Measurements from ENCODE around the gene SMAD1.
"Not testable (repeated sequence)": the region's sequence is repeated elsewhere in the genome, so short reads cannot be mapped to it uniquely, and the experiment has no call there.

The SMAD1 gene

GRCh38 chr4:145530189-145530588 lies 48.5 kb downstream of the SMAD1 start:
- DNase-seq = no peak

GRCh38 chr4:145530662-145531061 lies 49.0 kb downstream of the SMAD1 start:
- DNase-seq = no peak

GRCh38 chr4:145531223-145531622 lies 49.6 kb downstream of the SMAD1 start:
- no peak for DNase-seq

DNA sequence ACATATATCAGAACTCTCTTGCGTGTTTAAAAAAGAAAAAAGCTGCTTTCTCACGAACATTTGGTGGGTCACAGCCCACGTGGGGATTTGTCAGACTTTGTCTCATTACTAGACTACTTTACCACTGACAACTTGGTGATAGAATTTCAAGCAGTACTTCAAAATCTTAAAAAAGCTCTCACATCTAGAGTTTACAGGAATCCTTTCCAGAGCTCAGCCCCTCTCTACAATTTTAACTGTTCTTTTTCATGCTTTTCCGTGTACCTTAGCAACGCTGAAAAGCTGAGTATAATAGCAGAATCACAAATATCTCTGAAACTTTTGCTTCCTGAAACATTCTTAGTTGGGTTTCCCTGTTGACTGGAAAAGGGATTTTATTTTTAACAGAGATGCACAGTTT lies 50.2 kb downstream of the SMAD1 start:
- no peak for DNase-seq

- DNase-seq = no peak
These were observed 51.3 kb downstream of the SMAD1 start for GRCh38 chr4:145533001-145533400.

DNA sequence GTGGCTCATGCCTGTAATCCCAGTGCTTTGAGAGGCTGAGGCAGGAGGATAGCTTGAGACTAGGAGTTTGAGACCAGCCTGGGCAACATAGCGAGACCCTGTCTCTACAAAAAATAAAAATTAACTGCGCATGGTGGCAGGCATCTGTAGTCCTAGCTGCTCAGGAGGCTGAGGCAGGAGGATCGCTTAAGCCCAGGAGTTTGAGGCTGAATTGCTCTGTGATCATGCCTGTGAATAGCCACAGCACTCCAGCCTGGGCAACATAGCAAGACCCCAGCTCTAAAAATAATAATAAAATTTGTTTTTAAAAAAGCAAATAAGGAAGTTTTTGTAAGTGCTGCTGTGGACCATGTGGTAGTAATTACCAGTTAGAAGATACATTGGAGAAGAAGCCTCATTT lies 51.8 kb downstream of the SMAD1 start:
- not testable (repeated sequence) for DNase-seq

- DNase-seq = no peak
These were observed 52.3 kb downstream of the SMAD1 start for GRCh38 chr4:145533961-145534360.

DNA sequence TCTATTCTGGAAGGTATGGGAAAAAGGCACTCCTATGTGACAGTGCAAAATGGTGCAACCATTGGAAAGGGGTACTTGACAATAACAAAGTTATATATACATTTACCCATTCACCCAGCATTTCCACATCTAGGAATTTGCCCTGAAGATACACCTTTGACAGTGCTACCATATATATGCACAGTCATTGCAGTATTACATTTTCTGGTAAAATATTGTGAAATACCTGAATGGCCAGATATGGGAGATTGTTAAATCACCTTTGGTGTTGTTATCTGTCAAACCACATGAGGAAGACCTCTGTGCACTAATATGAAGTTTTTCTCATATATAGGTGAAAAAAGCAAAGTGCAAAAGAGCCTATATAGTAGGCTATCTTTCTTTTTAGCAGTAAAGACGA lies 53.5 kb downstream of the SMAD1 start:
- DNase-seq = no peak

DNA sequence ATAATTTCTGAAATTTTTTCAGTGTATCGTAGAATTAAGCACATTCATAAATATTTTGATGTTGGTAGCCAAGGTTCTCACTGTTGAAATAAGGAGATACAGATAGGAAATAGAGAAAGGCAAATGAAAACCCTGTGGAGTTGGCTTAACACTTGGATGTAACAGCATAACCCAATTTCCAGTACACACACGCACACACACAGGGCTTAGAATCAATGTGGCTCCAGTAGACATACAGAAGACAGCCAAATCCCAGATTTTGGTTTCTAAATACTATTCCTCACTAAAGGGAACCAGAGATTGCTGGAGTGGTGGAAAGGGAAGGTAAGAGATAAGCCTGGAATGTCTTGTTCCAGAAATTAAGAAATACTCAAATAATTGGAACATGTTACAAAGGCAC lies 54.4 kb downstream of the SMAD1 start:
- DNase-seq = no peak

- peak in 1 of 2 experiments; percentile 12 for DNase-seq
These were observed 56.9 kb downstream of the SMAD1 start for GRCh38 chr4:145538596-145538995.

DNA sequence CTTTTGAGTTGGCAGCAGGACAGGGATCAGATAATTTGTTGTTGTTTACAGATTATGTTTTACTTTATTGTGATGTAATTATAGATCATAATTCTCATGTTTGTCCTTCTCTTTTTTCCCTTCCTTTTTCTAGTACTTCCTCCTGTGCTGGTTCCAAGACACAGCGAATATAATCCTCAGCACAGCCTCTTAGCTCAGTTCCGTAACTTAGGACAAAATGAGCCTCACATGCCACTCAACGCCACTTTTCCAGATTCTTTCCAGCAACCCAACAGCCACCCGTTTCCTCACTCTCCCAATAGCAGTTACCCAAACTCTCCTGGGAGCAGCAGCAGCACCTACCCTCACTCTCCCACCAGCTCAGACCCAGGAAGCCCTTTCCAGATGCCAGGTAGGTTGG lies 58.0 kb downstream of the SMAD1 start:
- DNase-seq = no peak

DNA sequence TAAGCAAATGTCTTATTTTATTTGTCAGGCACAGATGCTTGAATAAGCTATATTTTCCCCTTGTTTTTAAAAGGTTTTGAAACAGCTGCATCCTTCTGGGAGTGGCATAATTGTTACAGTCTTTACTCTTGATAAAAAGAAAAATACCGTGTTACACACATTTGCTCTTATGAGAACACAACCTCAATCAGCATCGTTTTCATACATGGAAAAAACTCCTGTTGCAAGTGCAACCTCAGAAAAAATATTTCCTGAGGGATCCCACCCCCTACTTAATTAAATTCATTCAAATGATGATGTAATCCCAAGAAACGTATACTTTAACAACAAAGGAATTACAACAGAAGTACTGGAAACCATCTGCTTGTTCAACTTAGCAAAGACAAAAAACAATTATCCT lies 58.6 kb downstream of the SMAD1 start:
- peak in 1 of 2 experiments; percentile 51 for DNase-seq

DNA sequence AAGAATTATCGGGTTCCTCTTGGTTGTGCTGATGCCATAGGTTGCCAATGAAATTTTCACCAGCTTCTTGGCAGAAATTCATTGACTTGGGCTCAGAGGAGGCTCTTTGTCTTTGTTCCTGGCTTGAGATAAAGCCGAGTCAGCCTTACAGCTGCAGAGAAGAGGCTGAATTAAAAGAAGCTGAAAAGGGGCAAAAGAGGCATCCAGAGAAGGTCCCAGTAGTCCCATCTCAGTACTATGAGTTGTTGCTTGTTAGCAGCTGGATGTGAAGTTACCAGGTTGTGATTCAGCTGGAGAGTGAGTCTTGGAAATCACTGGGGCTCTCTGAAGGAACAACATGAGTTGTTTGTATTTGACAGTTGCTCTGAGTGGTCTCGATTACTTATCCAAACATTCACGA lies 59.7 kb downstream of the SMAD1 start:
- peak in 1 of 2 experiments; percentile 35 for DNase-seq

GRCh38 chr4:145545031-145545430 lies 63.4 kb downstream of the SMAD1 start:
- no peak for DNase-seq

GRCh38 chr4:145545538-145546174 lies 64.0 kb downstream of the SMAD1 start:
- DNase-seq = no peak

DNA sequence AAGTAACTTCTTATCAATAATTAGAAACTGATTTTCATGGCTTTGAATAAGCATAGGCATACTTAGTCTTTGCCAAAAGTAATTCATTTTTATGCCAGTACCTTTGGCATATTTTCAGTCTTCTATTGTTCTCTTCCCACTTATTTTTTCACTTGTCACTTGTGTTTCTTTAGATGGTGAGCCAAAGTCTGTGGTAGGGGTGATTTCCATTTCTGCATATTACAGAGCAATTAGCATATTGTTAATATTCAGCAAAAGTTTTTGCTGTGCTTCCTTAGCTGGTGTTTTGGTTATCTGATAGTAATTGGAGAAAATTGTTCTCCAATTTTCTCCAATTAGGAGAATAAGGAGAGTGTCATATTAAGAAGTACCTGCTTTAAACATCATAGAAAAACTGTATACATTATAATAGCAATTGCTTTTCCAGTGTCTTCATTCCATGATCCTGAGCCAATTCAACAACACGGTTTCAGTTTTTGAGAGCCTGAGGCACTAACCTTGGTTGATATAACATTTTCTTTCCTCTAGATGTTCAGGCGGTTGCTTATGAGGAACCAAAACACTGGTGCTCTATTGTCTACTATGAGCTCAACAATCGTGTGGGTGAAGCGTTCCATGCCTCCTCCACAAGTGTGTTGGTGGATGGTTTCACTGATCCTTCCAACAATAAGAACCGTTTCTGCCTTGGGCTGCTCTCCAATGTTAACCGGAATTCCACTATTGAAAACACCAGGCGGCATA lies 64.7 kb downstream of the SMAD1 start:
- peak in 1 of 2 experiments; percentile 46 for DNase-seq

DNA sequence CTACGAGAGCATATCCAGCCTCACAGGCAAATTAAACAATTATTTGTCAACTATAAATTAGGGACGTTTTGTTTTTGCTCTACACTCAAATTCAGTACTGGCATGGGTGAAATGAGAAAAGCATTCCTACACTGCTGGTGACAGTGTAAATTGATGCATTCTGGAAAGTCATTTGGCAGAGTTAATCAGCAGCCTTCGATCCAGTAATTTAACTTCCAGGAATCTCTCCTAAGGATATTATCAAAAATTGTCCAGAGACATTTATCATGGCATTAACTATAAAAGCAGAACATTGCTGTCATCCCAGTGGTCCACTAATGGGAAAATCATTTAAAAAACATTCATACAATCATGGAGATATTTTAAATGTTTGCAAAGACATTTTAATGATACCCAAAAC lies 70.0 kb downstream of the SMAD1 start:
- DNase-seq = no peak

DNA sequence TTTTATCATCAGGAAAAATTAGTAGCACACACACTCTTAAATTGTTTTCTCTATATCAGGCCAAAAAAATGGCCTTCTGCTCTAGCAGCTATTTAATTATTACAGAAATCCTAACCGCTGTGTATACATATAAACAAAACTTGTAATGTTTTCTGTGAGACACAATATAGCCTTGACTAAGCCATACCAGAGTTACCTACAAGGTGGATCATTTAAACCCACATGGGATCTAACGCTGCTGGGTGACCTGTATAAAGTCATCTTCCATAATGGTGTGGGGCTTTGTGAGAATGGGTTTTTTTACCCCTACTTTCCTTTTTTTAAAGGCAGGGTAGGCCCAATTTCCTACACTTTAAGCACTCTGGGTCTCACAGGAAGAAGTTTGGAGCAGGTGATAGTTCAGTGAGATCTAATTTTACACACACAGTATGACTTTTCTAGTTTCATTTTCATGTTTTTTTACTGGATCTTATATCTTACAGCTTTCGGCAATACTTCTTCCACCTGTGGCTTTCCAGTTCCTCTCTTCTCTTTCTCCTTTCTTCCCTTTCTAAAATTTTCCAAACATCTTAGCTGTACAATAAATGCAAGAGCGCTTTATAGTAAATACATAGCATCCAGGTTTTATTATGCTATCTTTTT lies 70.6 kb downstream of the SMAD1 start:
- no peak for DNase-seq

GRCh38 chr4:145553375-145553774 lies 71.7 kb downstream of the SMAD1 start:
- no peak for DNase-seq

- DNase-seq = no peak
These were observed 73.0 kb downstream of the SMAD1 start for GRCh38 chr4:145554691-145555090.

DNA sequence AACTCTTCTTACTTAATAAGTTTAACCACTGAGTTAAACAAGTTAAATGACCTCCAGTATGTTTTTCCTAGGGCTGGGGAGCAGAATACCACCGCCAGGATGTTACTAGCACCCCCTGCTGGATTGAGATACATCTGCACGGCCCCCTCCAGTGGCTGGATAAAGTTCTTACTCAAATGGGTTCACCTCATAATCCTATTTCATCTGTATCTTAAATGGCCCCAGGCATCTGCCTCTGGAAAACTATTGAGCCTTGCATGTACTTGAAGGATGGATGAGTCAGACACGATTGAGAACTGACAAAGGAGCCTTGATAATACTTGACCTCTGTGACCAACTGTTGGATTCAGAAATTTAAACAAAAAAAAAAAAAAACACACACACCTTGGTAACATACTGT lies 76.1 kb downstream of the SMAD1 start:
- DNase-seq = peak in 1 of 2 experiments; percentile 13

- no peak for DNase-seq
These were observed 81.8 kb downstream of the SMAD1 start for GRCh38 chr4:145563293-145563985.

DNA sequence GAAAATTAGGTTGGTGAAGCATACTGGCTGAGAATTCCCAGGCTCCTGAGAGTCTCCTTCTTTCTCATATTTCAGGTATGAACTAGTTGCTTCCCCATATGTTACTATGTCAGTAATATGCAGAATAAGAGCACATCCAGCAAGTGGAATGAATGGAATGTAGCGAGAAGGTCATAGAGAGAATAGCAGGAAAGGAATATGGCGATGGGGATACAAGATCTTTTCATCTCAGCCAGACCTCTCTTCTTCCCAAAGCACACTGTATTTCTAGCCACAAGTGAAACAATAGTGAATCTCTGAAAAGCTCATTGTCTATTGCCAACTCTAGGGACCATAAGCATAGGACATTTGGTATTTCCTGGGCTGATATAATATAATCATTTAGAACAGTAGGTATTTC lies 82.9 kb downstream of the SMAD1 start:
- no peak for DNase-seq

DNA sequence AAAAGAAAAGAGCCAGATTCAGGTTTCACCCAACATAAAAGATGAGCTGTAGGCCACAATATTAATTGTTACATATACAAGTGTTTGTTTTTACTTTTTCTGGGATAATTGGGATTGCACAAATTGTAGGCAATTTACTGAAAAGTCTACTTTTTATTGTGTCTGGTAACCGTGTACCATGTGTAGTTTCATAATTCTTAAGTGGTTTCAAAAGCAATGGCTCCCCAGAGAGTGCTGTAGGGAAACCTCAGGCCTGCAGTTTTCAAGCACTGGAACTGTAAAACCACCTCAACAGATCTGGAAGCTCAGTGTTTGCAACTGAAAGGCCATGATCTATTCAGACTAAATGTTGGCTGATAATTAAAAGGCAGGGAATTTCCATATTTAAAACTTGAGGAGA lies 83.7 kb downstream of the SMAD1 start:
- DNase-seq = no peak
